ENCODE data around the gene CPXM2.

The CPXM2 gene

GRCh38 chr10:123724747-123725146, 166.9 kb downstream of the CPXM2 start:
- TF ChIP-seq SPI1 (IDR thresholded peaks at IDR 0.05; ENCODE audit: borderline replicate concordance, low read depth) (no peak), CTCF (IDR thresholded peaks at IDR 0.05; ENCODE audit: insufficient read depth, low read length) (no peak), REST (IDR thresholded peaks at IDR 0.05; ENCODE audit: insufficient replicate concordance, low read depth) (no peak), POLR2AphosphoS5 (IDR thresholded peaks at IDR 0.05; ENCODE audit: low read depth) (no peak), GABPA (IDR thresholded peaks at IDR 0.05; ENCODE audit: low read depth) (no peak)
- H3K4me3 ChIP-seq (replicated peaks; ENCODE audit: insufficient read depth, low read length): no peak overlapping the region
- no peak for DNase-seq (ENCODE audit: low read depth in 1 of 2, low spot score in 1 of 2)
- H3K27me3 ChIP-seq (ENCODE audit: insufficient read depth, poor library complexity, severe bottlenecking): no peaks in the 10 kb centered on the region
- no peak overlapping the region for H3K27ac ChIP-seq (replicated peaks)

GRCh38 chr10:123722351-123722750, 169.3 kb downstream of the CPXM2 start:
- TF ChIP-seq POLR2AphosphoS5 (IDR thresholded peaks at IDR 0.05; ENCODE audit: low read depth) (no peak), CTCF (IDR thresholded peaks at IDR 0.05; ENCODE audit: insufficient read depth, low read length) (no peak), GABPA (IDR thresholded peaks at IDR 0.05; ENCODE audit: low read depth) (no peak), REST (IDR thresholded peaks at IDR 0.05; ENCODE audit: insufficient replicate concordance, low read depth) (no peak), SPI1 (IDR thresholded peaks at IDR 0.05; ENCODE audit: borderline replicate concordance, low read depth) (no peak)
- Histone ChIP-seq H3K4me3 (replicated peaks; ENCODE audit: insufficient read depth, low read length) (no peak overlapping the region), H3K27ac (replicated peaks) (no peak overlapping the region), H3K27me3 (ENCODE audit: insufficient read depth, poor library complexity, severe bottlenecking) (no peaks in the 10 kb centered on the region)
- no peak for DNase-seq (ENCODE audit: low read depth in 1 of 2, low spot score in 1 of 2)

- Histone ChIP-seq H3K27me3 (ENCODE audit: insufficient read depth, poor library complexity, severe bottlenecking) (no peaks in the 10 kb centered on the region), H3K4me3 (replicated peaks; ENCODE audit: insufficient read depth, low read length) (no peak overlapping the region), H3K27ac (replicated peaks) (no peak overlapping the region)
- DNase-seq (ENCODE audit: low read depth in 1 of 2, low spot score in 1 of 2): no peak
- TF ChIP-seq POLR2AphosphoS5 (IDR thresholded peaks at IDR 0.05; ENCODE audit: low read depth): no peak
- TF ChIP-seq REST (IDR thresholded peaks at IDR 0.05; ENCODE audit: insufficient replicate concordance, low read depth): no peak
- TF ChIP-seq GABPA (IDR thresholded peaks at IDR 0.05; ENCODE audit: low read depth): no peak
- TF ChIP-seq CTCF (IDR thresholded peaks at IDR 0.05; ENCODE audit: insufficient read depth, low read length): no peak
- no peak for TF ChIP-seq SPI1 (IDR thresholded peaks at IDR 0.05; ENCODE audit: borderline replicate concordance, low read depth)
Observed at GRCh38 chr10:123721441-123722049, 170.1 kb downstream of the CPXM2 start.
